KMS-11 (cell line): ENCODE results near the gene TRNT1.

Experiments used
- H2AFZ ChIP-seq: fragments of 200-600 bp; sonication (generic); 2 replicates; pipeline ENCODE4 v1.6.1; 2016; ENCODE audit warnings: antibody characterized with exemption, mixed run types, low read depth
- H3K27ac ChIP-seq: fragments of 200-600 bp; sonication (generic); 2 replicates; pipeline ENCODE4 v1.6.1; 2016; ENCODE audit warnings: mild to moderate bottlenecking, mixed run types
- H3K27me3 ChIP-seq: fragments of 200-600 bp; sonication (generic); 2 replicates; pipeline ENCODE4 v1.6.1; 2017; ENCODE audit warnings: mild to moderate bottlenecking, low read depth, mixed run types, moderate library complexity; ENCODE audit not compliant: insufficient read depth
- H3K36me3 ChIP-seq: fragments of 200-600 bp; sonication (generic); 2 replicates; pipeline ENCODE4 v1.6.1; 2017; ENCODE audit warnings: mild to moderate bottlenecking, mixed run types; ENCODE audit not compliant: insufficient read depth
- H3K4me1 ChIP-seq: fragments of 200-600 bp; sonication (generic); 2 replicates; pipeline ENCODE4 v1.6.1; 2016; ENCODE audit warnings: mild to moderate bottlenecking, low read depth, mixed run types; ENCODE audit not compliant: poor library complexity, severe bottlenecking
- H3K4me2 ChIP-seq: fragments of 200-600 bp; sonication (generic); 2 replicates; pipeline ENCODE4 v1.7.0; 2016; ENCODE audit warnings: mild to moderate bottlenecking, mixed run types
- H3K4me3 ChIP-seq: fragments of 200-600 bp; sonication (generic); IDR thresholded peaks from 2 replicates; pipeline ENCODE4 v1.6.1; 2017; ENCODE audit warnings: low read depth, low read length, mixed read lengths; ENCODE audit not compliant: insufficient read depth
- H3K79me2 ChIP-seq: fragments of 200-600 bp; sonication (generic); 2 replicates; pipeline ENCODE4 v1.6.1; 2016; ENCODE audit warnings: low read depth, mixed run types; ENCODE audit not compliant: insufficient read depth
- H3K9ac ChIP-seq: fragments of 200-600 bp; sonication (generic); 2 replicates; pipeline ENCODE4 v1.6.1; 2016; ENCODE audit warnings: mild to moderate bottlenecking, mixed run types
- H4K20me1 ChIP-seq: fragments of 200-600 bp; sonication (generic); 2 replicates; pipeline ENCODE4 v1.6.1; 2016; ENCODE audit warnings: mild to moderate bottlenecking, mixed run types; ENCODE audit not compliant: insufficient read depth
- TF ChIP-seq, protein P1 (sequence below): fragments of 200-600 bp; sonication (generic); conservative IDR thresholded peaks from 2 replicates; pipeline ENCODE4 v1.6.1; 2017; ENCODE audit warnings: low read depth, mild to moderate bottlenecking, antibody characterized with exemption, low read length, moderate library complexity, mixed read lengths

The TRNT1 gene

DNA sequence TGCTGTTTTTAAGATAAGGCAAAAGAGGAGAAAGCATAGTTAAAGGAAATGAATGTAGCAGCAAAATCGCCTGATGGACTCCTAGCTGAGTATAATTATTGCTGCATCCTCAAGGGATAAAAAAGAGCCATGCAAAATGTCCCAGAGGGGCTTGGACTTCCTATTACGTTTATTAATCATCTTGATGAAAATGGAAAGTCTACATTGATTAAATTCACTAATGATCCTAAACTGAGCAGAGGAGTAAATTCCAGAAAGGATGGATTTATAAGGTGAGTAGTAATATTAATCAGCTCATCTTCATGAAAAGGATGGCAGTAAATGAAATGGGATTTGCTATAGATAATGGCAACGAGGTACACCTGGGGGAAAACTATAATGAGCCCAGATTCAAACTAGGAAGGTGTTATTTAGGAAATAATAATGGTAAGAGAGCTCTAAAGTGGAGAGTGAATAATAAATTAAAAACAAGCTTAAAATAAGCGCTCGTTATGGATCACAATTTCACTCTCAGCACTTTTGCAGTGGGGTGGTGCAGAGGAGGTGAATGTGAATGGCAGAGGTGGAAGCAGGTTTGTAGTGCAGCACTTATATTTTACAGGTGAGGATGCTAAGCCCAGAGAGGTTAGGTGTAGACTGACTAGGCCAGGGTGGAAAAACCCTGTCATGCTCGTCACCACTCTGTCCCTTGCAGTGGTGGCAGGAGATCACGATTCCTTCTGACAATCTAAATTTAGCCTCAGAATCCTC, 38.8 kb upstream of the TRNT1 start:
- no peak overlapping the region for H3K27ac ChIP-seq
- no peak overlapping the region for H2AFZ ChIP-seq
- no peaks in the 10 kb centered on the region for H3K4me1 ChIP-seq
- no peaks in the 10 kb centered on the region for H3K79me2 ChIP-seq
- no peak overlapping the region for H3K4me2 ChIP-seq
- no peak overlapping the region for H3K9ac ChIP-seq
- no peaks in the 10 kb centered on the region for H4K20me1 ChIP-seq
- TF ChIP-seq, protein P1, sequence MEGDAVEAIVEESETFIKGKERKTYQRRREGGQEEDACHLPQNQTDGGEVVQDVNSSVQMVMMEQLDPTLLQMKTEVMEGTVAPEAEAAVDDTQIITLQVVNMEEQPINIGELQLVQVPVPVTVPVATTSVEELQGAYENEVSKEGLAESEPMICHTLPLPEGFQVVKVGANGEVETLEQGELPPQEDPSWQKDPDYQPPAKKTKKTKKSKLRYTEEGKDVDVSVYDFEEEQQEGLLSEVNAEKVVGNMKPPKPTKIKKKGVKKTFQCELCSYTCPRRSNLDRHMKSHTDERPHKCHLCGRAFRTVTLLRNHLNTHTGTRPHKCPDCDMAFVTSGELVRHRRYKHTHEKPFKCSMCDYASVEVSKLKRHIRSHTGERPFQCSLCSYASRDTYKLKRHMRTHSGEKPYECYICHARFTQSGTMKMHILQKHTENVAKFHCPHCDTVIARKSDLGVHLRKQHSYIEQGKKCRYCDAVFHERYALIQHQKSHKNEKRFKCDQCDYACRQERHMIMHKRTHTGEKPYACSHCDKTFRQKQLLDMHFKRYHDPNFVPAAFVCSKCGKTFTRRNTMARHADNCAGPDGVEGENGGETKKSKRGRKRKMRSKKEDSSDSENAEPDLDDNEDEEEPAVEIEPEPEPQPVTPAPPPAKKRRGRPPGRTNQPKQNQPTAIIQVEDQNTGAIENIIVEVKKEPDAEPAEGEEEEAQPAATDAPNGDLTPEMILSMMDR: no peak
- no peak overlapping the region for H3K4me3 ChIP-seq
- H3K36me3 ChIP-seq: no peaks in the 10 kb centered on the region
- no peaks in the 10 kb centered on the region for H3K27me3 ChIP-seq

DNA sequence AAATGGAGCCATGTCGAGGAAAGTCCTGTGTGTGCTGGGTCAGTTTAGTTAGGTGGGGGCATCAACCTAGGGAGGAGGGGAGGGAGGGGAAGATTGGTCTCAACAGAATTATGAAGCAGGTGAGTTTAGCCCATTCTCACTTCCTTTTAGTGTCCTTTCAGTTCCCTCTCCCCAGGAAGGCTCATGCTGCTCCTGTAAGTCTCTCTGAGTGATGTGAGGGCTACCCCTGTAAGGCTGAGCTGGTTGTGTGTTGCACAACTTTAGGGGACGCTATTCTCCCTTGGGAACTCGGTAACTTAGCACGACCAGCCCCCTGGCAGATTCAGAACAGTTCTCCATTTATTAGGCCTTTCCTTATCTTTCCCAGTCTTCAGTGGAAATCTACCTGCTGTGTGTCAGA, 37.7 kb upstream of the TRNT1 start:
- TF ChIP-seq, protein P1: no peak
- no peaks in the 10 kb centered on the region for H3K36me3 ChIP-seq
- H3K4me2 ChIP-seq: no peak overlapping the region
- no peaks in the 10 kb centered on the region for H3K27me3 ChIP-seq
- no peak overlapping the region for H2AFZ ChIP-seq
- no peak overlapping the region for H3K4me3 ChIP-seq
- H4K20me1 ChIP-seq: no peaks in the 10 kb centered on the region
- H3K4me1 ChIP-seq: no peaks in the 10 kb centered on the region
- no peaks in the 10 kb centered on the region for H3K79me2 ChIP-seq
- H3K9ac ChIP-seq: no peak overlapping the region
- H3K27ac ChIP-seq: no peak overlapping the region

DNA sequence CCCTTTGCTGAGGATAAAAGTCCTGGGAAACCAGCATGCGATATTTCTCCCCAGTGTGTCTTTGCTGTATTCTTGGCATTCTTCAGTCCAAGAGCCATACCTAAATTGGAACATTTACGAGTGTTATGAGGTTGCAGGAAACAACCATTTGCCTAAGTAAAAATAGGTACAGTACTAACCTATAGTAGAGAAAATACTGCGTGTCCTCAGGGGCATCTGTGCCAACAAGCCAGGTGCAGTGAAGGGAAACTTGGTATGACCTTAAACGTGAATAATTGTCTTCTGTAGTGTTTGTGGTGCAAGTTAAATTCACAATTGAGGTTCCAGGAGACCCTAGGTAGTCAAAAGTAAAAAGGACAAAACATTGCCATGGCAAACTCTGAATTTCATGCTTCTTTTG, 28.8 kb upstream of the TRNT1 start:
- Histone ChIP-seq H3K9ac (no peak overlapping the region), H3K36me3 (no peaks in the 10 kb centered on the region), H3K4me1 (no peaks in the 10 kb centered on the region)

DNA sequence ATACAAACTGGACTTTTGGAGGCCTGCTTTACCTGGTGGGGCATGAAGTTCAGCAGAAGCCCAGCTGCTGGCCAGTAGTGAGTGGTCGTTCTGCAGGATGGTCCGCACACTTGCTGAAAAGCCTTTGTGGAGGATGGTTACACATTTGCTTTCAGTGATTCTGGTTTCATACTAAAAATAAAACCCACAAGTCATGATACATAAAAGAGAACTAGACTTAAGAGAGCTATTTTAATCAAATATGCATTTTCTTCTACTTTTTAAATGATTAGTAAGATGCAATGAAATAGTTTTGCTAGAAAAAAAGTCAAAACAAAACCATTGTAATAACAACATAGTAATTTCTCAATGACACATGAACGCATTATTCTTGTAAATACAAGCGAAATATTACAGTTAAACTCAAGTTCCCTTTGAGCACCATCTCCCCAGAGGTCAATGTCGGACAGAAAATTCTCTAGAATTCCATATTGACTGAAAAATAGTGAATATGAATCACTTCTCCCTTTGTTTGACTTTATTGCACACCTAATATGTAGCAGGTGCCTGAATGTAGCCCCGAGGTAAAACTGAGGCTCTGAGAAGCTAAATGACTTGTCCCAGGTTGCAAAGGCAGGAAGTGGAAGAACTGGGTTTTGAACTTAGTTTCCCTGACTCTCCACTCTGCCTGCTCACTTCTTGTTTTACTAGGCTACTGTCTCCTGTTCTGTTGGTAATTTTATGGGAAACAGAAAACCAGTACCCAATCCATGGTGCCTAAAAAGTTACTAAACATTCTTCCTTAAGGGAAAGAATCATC, 24.9 kb upstream of the TRNT1 start:
- no peak overlapping the region for H3K27ac ChIP-seq
- H2AFZ ChIP-seq: no peak overlapping the region
- H3K4me3 ChIP-seq: no peak overlapping the region
- no peaks in the 10 kb centered on the region for H3K4me1 ChIP-seq
- H3K79me2 ChIP-seq: no peaks in the 10 kb centered on the region
- no peaks in the 10 kb centered on the region for H3K36me3 ChIP-seq
- TF ChIP-seq, protein P1: no peak
- H4K20me1 ChIP-seq: no peaks in the 10 kb centered on the region
- H3K27me3 ChIP-seq: no peaks in the 10 kb centered on the region
- no peak overlapping the region for H3K9ac ChIP-seq
- H3K4me2 ChIP-seq: no peak overlapping the region

More for the DNA sequence above, 28.8 kb upstream of the TRNT1 start:
- H3K4me3 ChIP-seq: no peak overlapping the region
- H2AFZ ChIP-seq: no peak overlapping the region
- no peak overlapping the region for H3K4me2 ChIP-seq
- no peaks in the 10 kb centered on the region for H3K79me2 ChIP-seq
- H4K20me1 ChIP-seq: no peaks in the 10 kb centered on the region
- H3K27ac ChIP-seq: no peak overlapping the region
- TF ChIP-seq, protein P1: no peak
- H3K27me3 ChIP-seq: no peaks in the 10 kb centered on the region
